Astrocyte (in vitro differentiated cells and primary cell): Measurements from ENCODE around the gene NSMCE3.

Source experiments
- EZH2 ChIP-seq: IDR thresholded peaks from 2 replicates; pipeline ENCODE4 v1.6.1; 2012; ENCODE audit warnings: mild to moderate bottlenecking, low read length, inconsistent platforms; ENCODE audit not compliant: insufficient read depth
- TF ChIP-seq, protein P1 (sequence below): IDR thresholded peaks from 2 replicates; pipeline ENCODE4 v1.5.1; 2011; ENCODE audit warnings: low read depth, mild to moderate bottlenecking, inconsistent platforms, low read length, moderate library complexity; ENCODE audit not compliant: insufficient read depth

DNA sequence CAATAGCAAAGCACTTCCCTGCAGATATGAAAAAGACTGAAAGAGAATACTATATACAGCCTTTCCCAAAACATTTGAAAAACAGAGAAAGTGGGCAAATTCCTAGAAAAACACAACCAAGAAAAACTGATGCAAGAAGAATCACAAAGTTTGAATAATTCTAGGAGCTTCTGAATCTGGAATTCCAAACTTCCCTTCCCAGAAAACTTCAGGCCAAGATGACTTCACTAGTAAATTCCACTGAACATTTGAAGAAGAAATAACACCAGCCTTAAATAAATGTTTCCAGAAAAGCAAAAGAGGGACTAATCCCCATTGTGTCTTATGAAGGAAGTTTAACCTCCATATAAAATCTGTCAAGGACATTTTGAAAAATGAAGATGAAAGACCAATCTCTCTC, 15.8 kb upstream of the NSMCE3 start:
- TF ChIP-seq, protein P1, sequence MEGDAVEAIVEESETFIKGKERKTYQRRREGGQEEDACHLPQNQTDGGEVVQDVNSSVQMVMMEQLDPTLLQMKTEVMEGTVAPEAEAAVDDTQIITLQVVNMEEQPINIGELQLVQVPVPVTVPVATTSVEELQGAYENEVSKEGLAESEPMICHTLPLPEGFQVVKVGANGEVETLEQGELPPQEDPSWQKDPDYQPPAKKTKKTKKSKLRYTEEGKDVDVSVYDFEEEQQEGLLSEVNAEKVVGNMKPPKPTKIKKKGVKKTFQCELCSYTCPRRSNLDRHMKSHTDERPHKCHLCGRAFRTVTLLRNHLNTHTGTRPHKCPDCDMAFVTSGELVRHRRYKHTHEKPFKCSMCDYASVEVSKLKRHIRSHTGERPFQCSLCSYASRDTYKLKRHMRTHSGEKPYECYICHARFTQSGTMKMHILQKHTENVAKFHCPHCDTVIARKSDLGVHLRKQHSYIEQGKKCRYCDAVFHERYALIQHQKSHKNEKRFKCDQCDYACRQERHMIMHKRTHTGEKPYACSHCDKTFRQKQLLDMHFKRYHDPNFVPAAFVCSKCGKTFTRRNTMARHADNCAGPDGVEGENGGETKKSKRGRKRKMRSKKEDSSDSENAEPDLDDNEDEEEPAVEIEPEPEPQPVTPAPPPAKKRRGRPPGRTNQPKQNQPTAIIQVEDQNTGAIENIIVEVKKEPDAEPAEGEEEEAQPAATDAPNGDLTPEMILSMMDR, result no peak
- no peak for TF ChIP-seq EZH2
